Skin epidermis (tissue), 12 donors: ENCODE measurements around the gene LDAF1.
A peak's percentile ranks its signal among the peaks of the same experiment; 100 is the strongest.
"Not testable (repeated sequence)": the region's sequence is repeated elsewhere in the genome, so short reads cannot be mapped to it uniquely, and the experiment has no call there.

Experiments
- H3K27ac ChIP-seq, 21 experiments: fragments of 200-600 bp; sonication (generic) in 11 of 21; one replicate each; pipeline ENCODE4 v1.5.0; 2020; ENCODE audit warnings: mild to moderate bottlenecking in 3 of 21, inconsistent platforms in 2 of 21, moderate library complexity in 2 of 21
- H3K4me3 ChIP-seq, 7 experiments: fragments of 200-600 bp; sonication (generic) in 2 of 7; one replicate each; pipeline ENCODE4 v1.5.0; 2020; ENCODE audit warnings: inconsistent platforms in 2 of 7, mild to moderate bottlenecking in 2 of 7, moderate library complexity in 1 of 7

The LDAF1 gene

DNA sequence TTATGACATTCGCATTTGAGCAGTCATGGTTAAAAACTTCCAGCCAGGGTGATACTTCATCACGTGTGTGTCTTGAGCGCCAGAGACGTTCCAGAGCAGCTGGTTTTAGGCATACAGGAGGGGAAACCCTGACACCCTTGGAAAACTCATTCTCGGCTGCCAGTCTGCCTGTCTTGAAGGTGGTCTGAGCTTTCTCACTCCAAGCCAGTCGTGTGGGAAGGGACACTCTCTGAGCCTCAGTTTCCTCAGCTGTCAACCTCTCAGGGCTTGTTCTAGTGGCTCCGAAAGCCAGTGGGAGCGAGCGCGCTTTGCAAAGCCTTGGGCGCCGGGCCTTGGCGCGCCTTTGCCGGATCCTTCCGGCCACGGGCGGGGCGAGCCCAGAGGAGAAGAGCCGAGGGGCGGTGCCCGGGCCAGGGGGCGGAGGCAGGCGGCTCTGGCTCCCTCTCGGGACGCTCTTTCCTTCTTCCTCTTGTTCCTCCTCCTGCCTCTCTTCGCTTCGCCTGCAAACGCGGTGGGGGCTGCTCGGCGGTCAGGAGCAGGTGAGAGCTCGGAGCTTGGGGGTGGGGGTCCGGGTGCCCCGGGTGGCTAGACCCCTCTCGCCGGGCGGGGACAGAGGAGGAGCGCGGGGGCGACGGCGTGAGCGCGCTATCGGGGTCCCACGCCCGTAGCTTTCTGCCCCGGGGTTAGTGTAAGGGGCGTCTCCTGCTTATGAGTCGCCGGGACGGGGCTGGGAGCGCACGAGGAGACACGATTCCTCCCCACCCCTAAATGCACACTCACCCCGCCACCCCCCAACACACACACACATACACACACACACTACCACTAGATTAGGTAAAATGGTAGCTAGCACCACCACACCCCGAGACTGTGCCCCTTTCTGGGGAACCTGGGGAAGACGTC, at the start of gene LDAF1:
Gene LDAF1, plus strand, starts transcription at position 467 of the 903 bp plus-strand sequence. CDS start 2,509 bp downstream, outside the sequence.
- Histone ChIP-seq H3K4me3 (peak within 1 kb of the TSS; percentile 60 to 92 (median 77)), H3K27ac (peak within 1 kb of the TSS; percentile 35 to 93 (median 86))

- H3K27ac ChIP-seq, H3K4me3 ChIP-seq: not testable (repeated sequence)
These were observed 42.9 kb upstream of the LDAF1 start for GRCh38 chr16:21115551-21115950.

DNA sequence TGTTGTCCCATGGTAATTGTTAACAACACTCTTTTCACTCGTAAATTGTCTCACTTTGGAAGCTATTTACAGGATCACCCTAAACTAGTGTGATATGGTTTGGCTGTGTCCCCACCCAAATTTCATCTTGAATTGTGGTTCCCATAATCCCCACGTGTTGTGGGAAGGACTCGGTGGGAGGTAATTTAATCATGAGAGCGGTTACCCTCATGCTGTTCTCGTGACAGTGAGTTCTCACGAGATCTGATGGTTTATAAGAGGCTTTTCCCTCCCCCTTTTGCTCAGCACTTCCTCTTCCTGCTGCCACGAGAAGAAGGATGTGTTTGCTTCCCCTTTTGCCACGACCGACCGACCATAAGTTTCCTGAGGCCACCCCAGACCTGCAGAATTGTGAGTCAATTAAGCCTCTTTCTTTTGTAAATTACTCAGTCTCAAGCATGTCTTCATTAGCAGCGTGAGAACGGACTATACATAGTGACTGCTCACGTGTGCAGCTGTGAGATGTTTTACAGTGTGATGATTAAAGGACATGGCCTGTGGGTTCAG, 42.3 kb upstream of the LDAF1 start:
- Histone ChIP-seq H3K27ac (no peak overlapping the region), H3K4me3 (no peak overlapping the region)

- no peak overlapping the region for H3K27ac ChIP-seq
- no peak overlapping the region for H3K4me3 ChIP-seq
These were observed 40.9 kb upstream of the LDAF1 start for GRCh38 chr16:21117567-21117966.

GRCh38 chr16:21120976-21121520, 37.4 kb upstream of the LDAF1 start:
- no peak overlapping the region for H3K27ac ChIP-seq
- no peak overlapping the region for H3K4me3 ChIP-seq

DNA sequence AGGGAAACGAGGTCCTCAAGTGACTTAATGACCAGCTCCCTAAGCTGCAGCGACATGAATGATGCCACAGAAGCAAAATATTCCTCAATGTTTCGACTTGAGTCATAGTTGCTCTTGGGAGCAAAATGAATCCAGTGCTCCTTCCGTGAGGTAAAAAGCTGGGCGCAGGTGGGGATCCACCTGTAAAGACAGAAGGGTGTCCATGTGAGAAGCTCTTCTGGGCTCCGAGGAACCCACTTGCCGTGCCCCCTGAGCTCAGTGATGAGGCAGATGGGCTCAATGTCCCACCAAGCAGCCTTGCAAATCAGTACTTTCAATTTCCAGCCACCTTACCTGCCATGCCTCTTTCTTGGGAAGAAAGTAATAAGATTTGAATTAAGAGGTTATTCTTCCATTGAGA, 33.3 kb upstream of the LDAF1 start:
- no peak overlapping the region for H3K4me3 ChIP-seq

GRCh38 chr16:21126518-21126917, 32.0 kb upstream of the LDAF1 start:
- Histone ChIP-seq H3K4me3 (no peak overlapping the region), H3K27ac (no peak overlapping the region)

More for the DNA sequence above, 33.3 kb upstream of the LDAF1 start:
- H3K27ac ChIP-seq: no peak overlapping the region

GRCh38 chr16:21128991-21129390, 29.5 kb upstream of the LDAF1 start:
- Histone ChIP-seq H3K27ac (no peak overlapping the region), H3K4me3 (no peak overlapping the region)

GRCh38 chr16:21130811-21131210, 27.7 kb upstream of the LDAF1 start:
- Histone ChIP-seq H3K4me3 (no peak overlapping the region), H3K27ac (no peak overlapping the region)

DNA sequence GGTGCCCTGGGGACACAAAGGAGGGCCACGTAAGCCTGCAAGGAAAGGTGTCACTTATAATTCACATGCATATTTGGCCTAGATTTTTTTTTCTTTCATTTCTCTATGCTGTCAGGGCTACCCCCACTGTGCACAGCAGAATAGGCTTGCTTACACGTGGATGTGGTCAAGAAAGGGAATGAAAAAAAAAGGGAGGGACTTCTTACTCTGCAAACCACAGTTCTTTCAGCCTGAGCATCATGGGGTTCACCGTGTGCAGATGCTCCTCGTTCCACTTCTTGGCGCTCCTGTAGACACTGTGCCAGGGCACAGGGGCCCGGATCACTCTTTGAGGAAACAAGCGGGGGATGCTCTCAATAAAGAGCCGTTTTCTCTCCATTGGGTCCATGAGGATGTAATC, 24.4 kb upstream of the LDAF1 start:
- H3K27ac ChIP-seq: no peak overlapping the region
- H3K4me3 ChIP-seq: no peak overlapping the region

- Histone ChIP-seq H3K4me3 (no peak overlapping the region), H3K27ac (no peak overlapping the region)
These were observed 12.7 kb upstream of the LDAF1 start for GRCh38 chr16:21145738-21146137.

DNA sequence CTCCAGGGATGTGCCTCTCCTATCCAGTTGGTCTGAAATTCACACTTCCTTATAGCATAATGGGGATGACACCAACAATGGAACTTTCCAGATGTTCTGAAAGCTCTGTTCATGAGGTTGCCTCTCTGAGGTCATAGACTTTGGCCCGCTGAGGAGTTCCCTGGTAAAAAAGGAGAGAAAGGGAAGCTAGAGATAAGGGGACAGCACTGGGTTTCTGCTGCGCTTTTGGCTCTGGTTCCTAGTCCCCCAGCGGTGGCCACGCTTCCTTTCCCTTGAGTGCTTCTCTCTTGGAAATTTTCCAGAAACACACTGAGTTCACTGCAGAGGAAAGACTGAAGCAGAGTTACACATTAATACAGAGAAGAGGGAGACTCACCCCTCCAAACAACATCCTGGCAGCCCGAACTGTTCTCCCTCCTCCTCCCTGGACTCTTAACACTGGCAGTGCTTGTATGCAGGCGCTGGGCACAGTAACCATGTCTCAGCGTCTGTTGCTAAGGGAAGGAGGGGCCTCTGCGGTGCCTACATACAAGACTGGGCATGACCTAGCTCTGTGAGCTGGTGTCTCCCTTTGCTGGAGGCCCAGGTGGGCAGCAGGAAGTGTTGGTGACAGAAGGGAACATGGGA, 8.0 kb upstream of the LDAF1 start, which contains the start of gene DNAH3:
Gene DNAH3, minus strand, starts transcription at position 472 of the 627 bp plus-strand sequence. CDS start 527 bp downstream, outside the sequence.
- H3K4me3 ChIP-seq: no peak within 1 kb of the TSS
- no peak within 1 kb of the TSS for H3K27ac ChIP-seq

DNA sequence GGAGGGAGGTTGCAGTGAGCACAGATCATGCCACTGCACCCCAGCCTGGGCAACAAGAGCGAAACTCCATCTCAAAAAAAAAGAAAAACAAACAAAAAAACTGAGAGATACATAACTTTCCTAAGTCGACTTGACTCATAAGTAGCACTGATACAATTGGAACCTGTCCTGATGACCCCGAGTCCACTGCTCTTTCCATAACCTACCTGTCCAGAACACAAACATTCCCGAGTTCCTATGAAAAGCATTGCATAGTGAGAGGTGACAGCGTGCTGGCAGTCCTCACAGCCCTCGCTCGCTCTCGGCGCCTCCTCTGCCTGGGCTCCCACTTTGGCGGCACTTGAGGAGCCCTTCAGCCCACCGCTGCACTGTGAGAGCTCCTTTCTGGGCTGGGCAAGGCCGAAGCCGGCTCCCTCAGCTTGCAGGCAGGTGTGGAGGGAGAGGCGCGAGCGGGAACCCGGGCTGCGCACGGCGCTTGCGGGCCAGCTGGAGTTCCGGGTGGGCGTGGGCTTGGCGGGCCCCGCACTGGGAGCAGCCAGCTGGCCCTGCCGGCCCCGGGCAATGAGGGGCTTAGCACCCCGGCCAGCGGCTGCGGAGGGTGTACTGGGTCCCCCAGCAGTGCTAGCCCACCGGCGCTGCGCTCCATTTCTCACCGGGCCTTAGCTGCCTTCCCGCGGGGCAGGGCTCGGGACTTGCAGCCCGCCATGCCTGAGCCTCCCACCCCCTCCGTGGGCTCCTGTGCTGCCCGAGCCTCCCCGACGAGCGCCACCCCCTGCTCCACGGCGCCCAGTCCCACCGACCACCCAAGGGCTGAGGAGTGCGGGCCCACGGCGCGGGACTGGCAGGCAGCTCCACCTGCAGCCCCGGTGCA, 6.1 kb upstream of the LDAF1 start:
- H3K27ac ChIP-seq, H3K4me3 ChIP-seq: not testable (repeated sequence)

- H3K4me3 ChIP-seq, H3K27ac ChIP-seq: not testable (repeated sequence)
These were observed 5.2 kb upstream of the LDAF1 start for GRCh38 chr16:21153124-21153729.

GRCh38 chr16:21156011-21156410, 2.5 kb upstream of the LDAF1 start:
- not testable (repeated sequence) for H3K27ac ChIP-seq, H3K4me3 ChIP-seq

DNA sequence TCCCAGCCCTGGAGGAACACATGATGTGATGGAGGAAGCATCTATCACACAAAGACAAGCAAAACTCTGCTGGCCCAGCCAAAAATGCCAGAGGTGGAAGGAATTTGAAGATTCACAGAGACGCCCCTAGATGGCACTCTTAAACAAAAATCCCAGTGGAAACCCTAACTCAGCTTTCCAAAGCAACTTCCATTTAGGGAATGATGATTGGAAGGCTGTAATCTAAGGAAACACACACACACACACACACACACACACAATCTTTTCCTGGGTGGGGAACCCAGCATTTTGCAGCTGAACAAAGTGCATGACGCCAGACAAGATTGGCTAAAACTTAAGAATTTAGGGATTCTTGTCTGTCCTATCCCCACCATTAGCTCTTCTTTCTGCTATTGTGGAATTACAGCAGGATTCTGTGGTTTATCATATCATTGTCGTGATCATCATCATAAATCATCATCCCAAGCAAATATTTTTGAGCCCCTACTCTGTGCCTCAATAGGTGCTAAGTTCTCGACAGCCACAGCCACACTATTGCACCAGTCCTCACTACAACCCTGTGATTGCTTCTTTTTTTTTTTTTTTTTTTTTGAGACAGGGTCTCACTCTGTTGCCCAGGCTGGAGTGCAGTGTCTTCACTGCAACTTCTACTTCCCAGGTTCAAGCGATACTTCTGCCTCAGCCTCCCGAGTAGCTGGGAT, 1.6 kb upstream of the LDAF1 start:
- H3K4me3 ChIP-seq: no peak overlapping the region
- no peak overlapping the region for H3K27ac ChIP-seq

- H3K27ac ChIP-seq: peak overlapping the region in 13 of 21 experiments; percentile 73 to 92 (median 87)
- H3K4me3 ChIP-seq: no peak overlapping the region
These were observed 842 bp upstream of the LDAF1 start for GRCh38 chr16:21157632-21158031.

DNA sequence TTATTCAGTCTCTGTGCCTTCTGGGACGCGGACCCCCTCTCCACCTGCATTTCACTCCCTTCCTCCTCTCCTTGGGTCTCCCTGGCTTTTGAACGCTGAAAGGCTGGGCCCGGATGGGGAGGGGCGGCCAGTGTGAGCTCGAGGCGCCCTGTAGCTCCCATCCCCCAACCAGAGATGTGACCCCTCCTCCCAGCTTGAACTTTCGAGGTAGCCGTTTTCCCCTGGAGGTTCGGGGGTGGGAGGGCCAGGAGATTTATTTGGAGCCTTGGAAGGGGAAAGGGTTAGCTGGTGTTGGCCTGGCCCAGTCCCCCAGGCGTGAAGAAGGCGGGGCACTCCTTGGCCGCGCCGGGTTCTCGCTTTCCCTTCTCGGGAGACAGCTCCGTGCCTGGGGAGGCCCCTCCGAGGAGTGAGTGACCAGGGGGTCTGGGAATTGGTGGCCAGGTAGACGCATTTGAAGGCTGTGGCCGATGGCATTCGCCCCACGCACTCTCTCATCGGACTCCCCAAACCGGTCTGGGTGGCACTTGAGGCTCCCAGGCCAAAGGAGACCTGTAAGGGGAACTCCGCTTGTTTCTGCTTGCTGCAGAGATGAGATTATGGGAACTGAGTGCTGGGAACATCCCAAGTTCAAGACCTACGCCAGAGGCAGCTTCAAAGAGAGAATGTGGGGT, 942 bp downstream of the LDAF1 start:
- Histone ChIP-seq H3K4me3 (peak overlapping the region; percentile 60 to 92 (median 77)), H3K27ac (peak overlapping the region; percentile 19 to 93 (median 86))
